ENCODE measurements around the gene ZNF574.

ZNF574 gene

GRCh38 chr19:42076380-42076944 is 496 bp downstream of the ZNF574 start:
- DNase-seq: no peak
- in situ Hi-C loops (cut with HindIII; ENCODE audit: low pct_ligation_motif_present, low pct_unique_long_range_greater_than_20kb, low sequenced_read_pairs): no loop called here

- in situ Hi-C loops (cut with HindIII; ENCODE audit: low pct_ligation_motif_present, low pct_unique_long_range_greater_than_20kb, low sequenced_read_pairs): no loop called here
- no peak for DNase-seq
These were observed 2.1 kb downstream of the ZNF574 start for GRCh38 chr19:42078058-42078457.

GRCh38 chr19:42078538-42079275 is 2.7 kb downstream of the ZNF574 start:
- in situ Hi-C loops (cut with HindIII; ENCODE audit: low pct_ligation_motif_present, low pct_unique_long_range_greater_than_20kb, low sequenced_read_pairs): no loop called here
- no peak for DNase-seq

GRCh38 chr19:42079276-42079669 is 3.3 kb downstream of the ZNF574 start:
- in situ Hi-C loops (cut with HindIII; ENCODE audit: low pct_ligation_motif_present, low pct_unique_long_range_greater_than_20kb, low sequenced_read_pairs): no loop called here
- DNase-seq: no peak

- in situ Hi-C loops (cut with HindIII; ENCODE audit: low pct_ligation_motif_present, low pct_unique_long_range_greater_than_20kb, low sequenced_read_pairs): no loop called here
- no peak for DNase-seq
These were observed 4.2 kb downstream of the ZNF574 start for GRCh38 chr19:42079886-42080763.

GRCh38 chr19:42080764-42081375 is 4.9 kb downstream of the ZNF574 start:
- in situ Hi-C loops (cut with HindIII; ENCODE audit: low pct_ligation_motif_present, low pct_unique_long_range_greater_than_20kb, low sequenced_read_pairs): no loop called here
- DNase-seq: no peak

- peak; percentile 41 for DNase-seq
- in situ Hi-C loops (cut with HindIII; ENCODE audit: low pct_ligation_motif_present, low pct_unique_long_range_greater_than_20kb, low sequenced_read_pairs): no loop called here
These were observed 5.7 kb downstream of the ZNF574 start for GRCh38 chr19:42081584-42082203.

GRCh38 chr19:42083537-42083936 is 7.6 kb downstream of the ZNF574 start:
- in situ Hi-C loops (cut with HindIII; ENCODE audit: low pct_ligation_motif_present, low pct_unique_long_range_greater_than_20kb, low sequenced_read_pairs): no loop called here
- DNase-seq: no peak

GRCh38 chr19:42086188-42086736 is 10.3 kb downstream of the ZNF574 start:
- in situ Hi-C loops (cut with HindIII; ENCODE audit: low pct_ligation_motif_present, low pct_unique_long_range_greater_than_20kb, low sequenced_read_pairs): no loop called here
- no peak for DNase-seq

- in situ Hi-C loops (cut with HindIII; ENCODE audit: low pct_ligation_motif_present, low pct_unique_long_range_greater_than_20kb, low sequenced_read_pairs): no loop called here
- DNase-seq: no peak
These were observed 11.0 kb downstream of the ZNF574 start for GRCh38 chr19:42086770-42087550.

GRCh38 chr19:42088471-42089190 is 12.7 kb downstream of the ZNF574 start:
- DNase-seq: peak; percentile 27
- in situ Hi-C loops (cut with HindIII; ENCODE audit: low pct_ligation_motif_present, low pct_unique_long_range_greater_than_20kb, low sequenced_read_pairs): no loop called here

- DNase-seq: no peak
- in situ Hi-C loops (cut with HindIII; ENCODE audit: low pct_ligation_motif_present, low pct_unique_long_range_greater_than_20kb, low sequenced_read_pairs): no loop called here
These were observed 13.3 kb downstream of the ZNF574 start for GRCh38 chr19:42089191-42089750.

GRCh38 chr19:42089772-42090171 is 13.8 kb downstream of the ZNF574 start:
- no peak for DNase-seq
- in situ Hi-C loops (cut with HindIII; ENCODE audit: low pct_ligation_motif_present, low pct_unique_long_range_greater_than_20kb, low sequenced_read_pairs): no loop called here

GRCh38 chr19:42090672-42091071 is 14.7 kb downstream of the ZNF574 start:
- in situ Hi-C loops (cut with HindIII; ENCODE audit: low pct_ligation_motif_present, low pct_unique_long_range_greater_than_20kb, low sequenced_read_pairs): no loop called here
- DNase-seq: no peak

- no peak for DNase-seq
- in situ Hi-C loops (cut with HindIII; ENCODE audit: low pct_ligation_motif_present, low pct_unique_long_range_greater_than_20kb, low sequenced_read_pairs): no loop called here
These were observed 15.3 kb downstream of the ZNF574 start for GRCh38 chr19:42091300-42091699.

- in situ Hi-C loops (cut with HindIII; ENCODE audit: low pct_ligation_motif_present, low pct_unique_long_range_greater_than_20kb, low sequenced_read_pairs): no loop called here
- no peak for DNase-seq
These were observed 15.8 kb downstream of the ZNF574 start for GRCh38 chr19:42091742-42092141.

GRCh38 chr19:42092350-42092749 is 16.4 kb downstream of the ZNF574 start:
- peak; percentile 39 for DNase-seq
- in situ Hi-C loops (cut with HindIII; ENCODE audit: low pct_ligation_motif_present, low pct_unique_long_range_greater_than_20kb, low sequenced_read_pairs): no loop called here
